ENCODE data around the gene MC2R. TPM values are rescaled to one million over a fixed set of nuclear protein-coding genes. Genes with fewer than 3 reads are reported as not detected.

The MC2R gene
- total RNA-seq, 6 experiments from 2014 or later: not detected

- H3K4me3 Mint-ChIP-seq: no peak overlapping the region
- no peak overlapping the region for H3K27ac Mint-ChIP-seq
- H3K4me1 Mint-ChIP-seq (ENCODE audit: low read depth): no peaks in the 10 kb centered on the region
- peaks cover 13% of the 10 kb centered on the region for H3K9me3 Mint-ChIP-seq
- H3K27me3 Mint-ChIP-seq (ENCODE audit: insufficient read depth): no peaks in the 10 kb centered on the region
- no peak for DNase-seq
- H3K36me3 Mint-ChIP-seq (ENCODE audit: low read depth): no peaks in the 10 kb centered on the region
- TF ChIP-seq CTCF (IDR thresholded peaks at IDR 0.05): no peak
Measured at GRCh38 chr18:13877157-13877556, 38.2 kb downstream of the MC2R start.

- no peak overlapping the region for H3K27ac Mint-ChIP-seq
- no peak for DNase-seq
- no peak overlapping the region for H3K4me3 Mint-ChIP-seq
- TF ChIP-seq CTCF (IDR thresholded peaks at IDR 0.05): no peak
- H3K4me1 Mint-ChIP-seq (ENCODE audit: low read depth): no peaks in the 10 kb centered on the region
- no peaks in the 10 kb centered on the region for H3K27me3 Mint-ChIP-seq (ENCODE audit: insufficient read depth)
- no peaks in the 10 kb centered on the region for H3K36me3 Mint-ChIP-seq (ENCODE audit: low read depth)
- H3K9me3 Mint-ChIP-seq: peaks cover 8% of the 10 kb centered on the region; the same call in 1 of the 2 replicates
Measured at GRCh38 chr18:13874558-13874957, 40.8 kb downstream of the MC2R start.

GRCh38 chr18:13872932-13873331 is 42.4 kb downstream of the MC2R start:
- Mint-ChIP-seq H3K36me3 (ENCODE audit: low read depth) (no peaks in the 10 kb centered on the region), H3K27ac (no peak overlapping the region), H3K9me3 (peaks cover 8% of the 10 kb centered on the region; the same call in 1 of the 2 replicates), H3K4me1 (ENCODE audit: low read depth) (no peaks in the 10 kb centered on the region), H3K27me3 (ENCODE audit: insufficient read depth) (no peaks in the 10 kb centered on the region), H3K4me3 (no peak overlapping the region)
- no peak for TF ChIP-seq CTCF (IDR thresholded peaks at IDR 0.05)
- DNase-seq: no peak

- Mint-ChIP-seq H3K27me3 (ENCODE audit: insufficient read depth) (no peaks in the 10 kb centered on the region), H3K36me3 (ENCODE audit: low read depth) (no peaks in the 10 kb centered on the region), H3K9me3 (peaks cover 8% of the 10 kb centered on the region; the same call in 1 of the 2 replicates), H3K4me3 (no peak overlapping the region), H3K27ac (no peak overlapping the region), H3K4me1 (ENCODE audit: low read depth) (no peaks in the 10 kb centered on the region)
- TF ChIP-seq CTCF (IDR thresholded peaks at IDR 0.05): no peak
- DNase-seq: no peak
Measured at GRCh38 chr18:13872373-13872772, 43.0 kb downstream of the MC2R start.

GRCh38 chr18:13871701-13872100 is 43.6 kb downstream of the MC2R start:
- Mint-ChIP-seq H3K9me3 (peaks cover 11% of the 10 kb centered on the region; the same call in 1 of the 2 replicates), H3K27me3 (ENCODE audit: insufficient read depth) (no peaks in the 10 kb centered on the region; the same call in 1 of the 2 replicates), H3K4me3 (no peak overlapping the region), H3K36me3 (ENCODE audit: low read depth) (no peaks in the 10 kb centered on the region), H3K27ac (no peak overlapping the region), H3K4me1 (ENCODE audit: low read depth) (no peaks in the 10 kb centered on the region)
- TF ChIP-seq CTCF (IDR thresholded peaks at IDR 0.05): no peak
- DNase-seq: no peak
